ENCODE results near the gene SGK2. TPM values are rescaled to one million over a fixed set of nuclear protein-coding genes. Genes with fewer than 3 reads are reported as not detected.

Gene SGK2
- total RNA-seq, 1 experiment from 2014 or later = not detected

- in situ Hi-C loops (cut with HindIII; ENCODE audit: low pct_unique_long_range_greater_than_20kb, low sequenced_read_pairs) = no loop called here
Measured at GRCh38 chr20:43548273-43548880, 10.4 kb upstream of the SGK2 start.

GRCh38 chr20:43549416-43550065, 9.3 kb upstream of the SGK2 start:
- no peak for DNase-seq (ENCODE audit: low read depth, low spot score)
- in situ Hi-C loops (cut with HindIII; ENCODE audit: low pct_unique_long_range_greater_than_20kb, low sequenced_read_pairs) = no loop called here

More at GRCh38 chr20:43548273-43548880, 10.4 kb upstream of the SGK2 start:
- no peak for DNase-seq (ENCODE audit: low read depth, low spot score)

- no peak for DNase-seq (ENCODE audit: low read depth, low spot score)
- in situ Hi-C loops (cut with HindIII; ENCODE audit: low pct_unique_long_range_greater_than_20kb, low sequenced_read_pairs) = no loop called here
Measured at GRCh38 chr20:43550456-43550855, 8.4 kb upstream of the SGK2 start.

DNA sequence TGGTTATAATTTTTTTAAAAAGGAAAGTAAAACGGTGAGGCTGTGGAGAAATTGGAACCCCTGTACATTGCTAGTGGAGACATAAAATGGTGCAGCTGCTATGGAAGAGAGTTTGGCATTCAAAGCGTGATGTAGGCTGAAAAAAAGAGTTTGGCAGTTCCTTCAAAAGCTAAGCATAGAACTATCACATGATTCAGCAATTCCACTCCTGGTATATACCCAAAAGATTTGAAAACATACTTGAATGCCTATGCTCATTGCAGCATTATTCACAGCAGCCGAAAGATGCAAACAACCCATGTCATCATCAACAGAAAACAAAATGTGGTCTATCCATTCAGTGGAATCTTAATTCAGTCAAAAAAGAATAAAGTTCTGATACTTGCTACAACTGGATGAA, 4.5 kb upstream of the SGK2 start:
- in situ Hi-C loops (cut with HindIII; ENCODE audit: low pct_unique_long_range_greater_than_20kb, low sequenced_read_pairs) = no loop called here
- DNase-seq (ENCODE audit: low read depth, low spot score) = no peak

GRCh38 chr20:43559147-43559987, 540 bp downstream of the SGK2 start:
- DNase-seq (ENCODE audit: low read depth, low spot score) = no peak
- in situ Hi-C loops (cut with HindIII; ENCODE audit: low pct_unique_long_range_greater_than_20kb, low sequenced_read_pairs) = no loop called here

DNA sequence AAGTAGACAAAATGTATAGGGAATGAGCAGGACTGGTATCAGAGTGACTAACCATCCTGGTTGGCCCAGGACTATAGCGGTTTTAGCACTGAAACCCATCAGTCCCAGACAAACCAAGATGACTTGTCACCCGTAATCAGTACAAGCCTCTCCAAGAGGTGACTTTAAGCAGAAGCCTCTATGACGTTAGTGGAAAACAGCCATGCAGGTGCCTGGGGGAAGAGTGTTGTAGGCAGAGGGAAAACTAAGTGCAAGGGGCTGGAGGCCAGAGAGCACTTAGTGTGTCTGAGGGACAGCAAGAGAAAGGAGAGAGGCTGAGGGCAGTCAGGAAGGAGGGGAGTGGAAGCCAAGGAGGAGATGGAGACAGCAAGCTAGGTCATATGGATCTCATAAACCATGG, 2.1 kb downstream of the SGK2 start:
- DNase-seq (ENCODE audit: low read depth, low spot score) = no peak
- in situ Hi-C loops (cut with HindIII; ENCODE audit: low pct_unique_long_range_greater_than_20kb, low sequenced_read_pairs) = no loop called here

- peak; percentile 51 for DNase-seq (ENCODE audit: low read depth, low spot score)
- in situ Hi-C loops (cut with HindIII; ENCODE audit: low pct_unique_long_range_greater_than_20kb, low sequenced_read_pairs) = no loop called here
Measured at GRCh38 chr20:43563429-43563828, 4.6 kb downstream of the SGK2 start.

DNA sequence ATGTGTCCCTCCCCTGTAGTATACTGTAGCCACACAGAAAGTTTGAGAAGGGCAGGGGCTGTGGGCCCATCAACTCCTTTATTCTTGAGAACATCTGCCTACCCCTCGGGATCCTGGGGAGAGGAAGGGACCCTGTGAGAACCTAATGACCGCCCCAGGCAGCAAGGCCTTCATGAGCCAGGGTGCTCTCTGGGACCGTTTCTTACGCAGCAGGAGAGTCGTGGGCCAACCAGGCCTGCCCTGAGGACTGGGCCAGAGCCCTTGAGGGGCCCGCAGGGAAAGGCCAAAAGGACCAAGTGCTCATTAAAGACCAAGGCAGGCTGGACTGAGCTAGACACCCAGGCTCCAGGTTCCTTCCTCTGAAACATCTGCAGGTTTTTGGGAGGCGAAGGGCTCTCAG, 5.2 kb downstream of the SGK2 start:
- in situ Hi-C loops (cut with HindIII; ENCODE audit: low pct_unique_long_range_greater_than_20kb, low sequenced_read_pairs) = no loop called here

GRCh38 chr20:43564455-43564854, 5.6 kb downstream of the SGK2 start:
- in situ Hi-C loops (cut with HindIII; ENCODE audit: low pct_unique_long_range_greater_than_20kb, low sequenced_read_pairs) = no loop called here
- DNase-seq (ENCODE audit: low read depth, low spot score) = no peak

More for the DNA sequence above, 5.2 kb downstream of the SGK2 start:
- DNase-seq (ENCODE audit: low read depth, low spot score) = no peak

- in situ Hi-C loops (cut with HindIII; ENCODE audit: low pct_unique_long_range_greater_than_20kb, low sequenced_read_pairs) = no loop called here
- peak; percentile 32 for DNase-seq (ENCODE audit: low read depth, low spot score)
Measured at GRCh38 chr20:43564993-43565757, 6.3 kb downstream of the SGK2 start.

GRCh38 chr20:43565758-43566104, 6.9 kb downstream of the SGK2 start:
- in situ Hi-C loops (cut with HindIII; ENCODE audit: low pct_unique_long_range_greater_than_20kb, low sequenced_read_pairs) = no loop called here
- DNase-seq (ENCODE audit: low read depth, low spot score) = no peak

DNA sequence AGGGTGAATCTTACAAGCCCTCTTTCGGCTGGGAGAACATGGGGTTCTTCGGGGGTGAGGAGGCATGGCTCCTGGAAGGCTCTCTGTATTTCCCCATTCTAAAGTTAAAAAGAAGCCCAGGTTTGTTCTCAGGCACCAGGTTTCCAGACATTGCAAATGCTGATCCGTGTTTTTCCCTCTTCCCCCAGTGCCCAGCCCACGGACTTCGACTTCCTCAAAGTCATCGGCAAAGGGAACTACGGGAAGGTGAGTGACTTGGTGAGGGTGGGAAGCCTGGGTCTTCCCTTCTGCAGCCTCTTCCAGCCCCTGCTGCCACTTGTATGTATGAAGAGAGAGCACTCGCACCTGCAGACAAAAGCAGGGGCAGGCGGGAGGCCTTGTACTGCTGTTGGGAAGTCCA, 8.7 kb downstream of the SGK2 start:
- in situ Hi-C loops (cut with HindIII; ENCODE audit: low pct_unique_long_range_greater_than_20kb, low sequenced_read_pairs) = no loop called here
- no peak for DNase-seq (ENCODE audit: low read depth, low spot score)

DNA sequence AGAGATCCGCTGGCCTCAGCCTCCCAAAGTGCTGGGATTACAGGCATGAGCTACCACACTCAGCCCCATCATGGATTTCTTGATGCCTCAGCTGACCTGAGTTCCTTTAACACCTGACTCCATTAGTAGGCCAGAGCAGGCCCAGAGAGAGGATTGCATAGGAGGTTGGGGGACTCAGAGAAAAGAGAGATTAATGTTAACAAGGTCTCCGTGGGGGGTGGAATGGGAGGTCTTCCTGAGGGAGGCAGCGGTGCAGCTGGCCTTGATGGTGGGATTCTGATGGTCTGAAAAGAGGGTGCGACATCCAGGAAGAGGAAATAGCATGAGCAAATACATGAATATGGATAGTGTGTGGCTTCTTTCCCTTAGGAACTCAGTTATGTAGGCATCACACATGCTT, 9.9 kb downstream of the SGK2 start:
- in situ Hi-C loops (cut with HindIII; ENCODE audit: low pct_unique_long_range_greater_than_20kb, low sequenced_read_pairs) = no loop called here
- DNase-seq (ENCODE audit: low read depth, low spot score) = no peak

DNA sequence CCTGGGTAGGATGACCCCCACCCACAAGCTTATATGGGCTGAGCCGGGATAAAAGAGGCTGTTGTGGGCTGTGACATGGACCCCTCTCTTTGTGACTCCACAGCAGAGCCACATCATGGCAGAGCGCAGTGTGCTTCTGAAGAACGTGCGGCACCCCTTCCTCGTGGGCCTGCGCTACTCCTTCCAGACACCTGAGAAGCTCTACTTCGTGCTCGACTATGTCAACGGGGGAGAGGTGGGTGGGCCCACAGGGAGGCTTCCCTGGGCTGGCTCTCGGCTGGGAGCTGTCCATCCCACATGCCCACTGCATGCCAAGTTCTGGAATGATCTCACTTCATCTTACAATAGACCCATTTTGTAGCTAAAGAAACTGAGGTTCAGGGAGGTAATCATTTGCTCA, 10.5 kb downstream of the SGK2 start:
- in situ Hi-C loops (cut with HindIII; ENCODE audit: low pct_unique_long_range_greater_than_20kb, low sequenced_read_pairs) = no loop called here

DNA sequence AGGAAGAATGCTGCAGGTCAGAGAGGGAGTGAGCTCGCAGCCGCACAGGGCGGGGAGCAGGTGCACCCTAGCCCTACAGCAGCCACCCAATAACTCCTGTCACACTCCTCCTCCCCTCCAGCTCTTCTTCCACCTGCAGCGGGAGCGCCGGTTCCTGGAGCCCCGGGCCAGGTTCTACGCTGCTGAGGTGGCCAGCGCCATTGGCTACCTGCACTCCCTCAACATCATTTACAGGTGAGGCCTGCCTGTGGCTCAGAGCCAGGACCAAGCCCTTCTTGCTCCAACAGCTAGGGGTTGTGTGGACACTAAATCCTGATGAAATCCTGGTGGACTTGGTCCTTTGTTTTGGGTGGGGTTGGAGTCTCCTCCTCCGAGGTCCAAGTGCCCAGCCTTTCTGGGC, 11.7 kb downstream of the SGK2 start:
- no peak for DNase-seq (ENCODE audit: low read depth, low spot score)
- in situ Hi-C loops (cut with HindIII; ENCODE audit: low pct_unique_long_range_greater_than_20kb, low sequenced_read_pairs) = no loop called here

More for the DNA sequence above, 10.5 kb downstream of the SGK2 start:
- DNase-seq (ENCODE audit: low read depth, low spot score) = no peak

DNA sequence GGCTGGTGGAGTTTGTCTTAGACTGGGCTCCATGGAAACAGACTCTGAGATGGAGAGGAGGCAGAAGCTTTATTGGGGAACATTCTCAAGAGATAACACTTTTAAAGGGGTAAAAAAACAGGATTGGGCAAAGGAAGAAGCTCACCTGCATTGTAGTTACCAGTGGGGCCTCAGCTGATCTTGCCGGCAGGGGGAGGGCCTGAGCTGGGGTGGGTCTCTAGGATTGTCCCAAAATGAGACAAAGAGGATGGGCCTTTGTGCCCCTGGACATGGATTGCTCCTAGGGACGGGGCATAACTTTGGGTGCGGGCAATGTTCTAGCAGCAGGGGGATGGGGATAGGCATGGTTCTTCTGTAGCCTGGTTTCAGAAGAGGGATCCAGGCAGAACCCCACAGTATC, 12.5 kb downstream of the SGK2 start:
- DNase-seq (ENCODE audit: low read depth, low spot score) = no peak
- in situ Hi-C loops (cut with HindIII; ENCODE audit: low pct_unique_long_range_greater_than_20kb, low sequenced_read_pairs) = no loop called here

- in situ Hi-C loops (cut with HindIII; ENCODE audit: low pct_unique_long_range_greater_than_20kb, low sequenced_read_pairs) = no loop called here
- DNase-seq (ENCODE audit: low read depth, low spot score) = no peak
Measured at GRCh38 chr20:43571771-43572170, 12.9 kb downstream of the SGK2 start.

GRCh38 chr20:43572891-43573290, 14.1 kb downstream of the SGK2 start:
- in situ Hi-C loops (cut with HindIII; ENCODE audit: low pct_unique_long_range_greater_than_20kb, low sequenced_read_pairs) = no loop called here
- DNase-seq (ENCODE audit: low read depth, low spot score) = no peak
